Measurements from ENCODE around the gene TMCC1.

Gene TMCC1

DNA sequence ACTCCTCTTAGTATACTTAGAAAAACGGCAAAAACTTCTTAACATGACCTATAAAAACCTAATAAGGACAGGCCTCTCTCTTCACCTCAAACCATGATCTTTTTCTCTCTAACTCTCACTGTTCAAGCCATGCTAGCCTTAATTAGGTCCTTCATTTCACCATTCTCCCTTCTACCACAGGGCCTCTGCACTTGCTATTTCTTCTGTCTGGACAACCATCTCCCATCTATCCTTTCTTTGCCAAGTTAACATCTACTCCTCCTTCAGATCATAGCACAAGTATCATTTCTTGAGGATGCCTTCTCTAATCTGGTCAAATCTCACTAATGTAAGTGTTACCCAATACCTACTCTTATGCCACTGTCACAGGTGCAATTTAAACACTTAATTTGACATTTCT, 39.1 kb downstream of the TMCC1 start:
- no peak overlapping the region for H3K27ac ChIP-seq
- no peak for TF ChIP-seq CTCF (conservative IDR thresholded peaks at IDR 0.05)

GRCh38 chr3:129845956-129846355, 47.6 kb downstream of the TMCC1 start:
- no peak for TF ChIP-seq CTCF (conservative IDR thresholded peaks at IDR 0.05)
- no peak overlapping the region for H3K27ac ChIP-seq

DNA sequence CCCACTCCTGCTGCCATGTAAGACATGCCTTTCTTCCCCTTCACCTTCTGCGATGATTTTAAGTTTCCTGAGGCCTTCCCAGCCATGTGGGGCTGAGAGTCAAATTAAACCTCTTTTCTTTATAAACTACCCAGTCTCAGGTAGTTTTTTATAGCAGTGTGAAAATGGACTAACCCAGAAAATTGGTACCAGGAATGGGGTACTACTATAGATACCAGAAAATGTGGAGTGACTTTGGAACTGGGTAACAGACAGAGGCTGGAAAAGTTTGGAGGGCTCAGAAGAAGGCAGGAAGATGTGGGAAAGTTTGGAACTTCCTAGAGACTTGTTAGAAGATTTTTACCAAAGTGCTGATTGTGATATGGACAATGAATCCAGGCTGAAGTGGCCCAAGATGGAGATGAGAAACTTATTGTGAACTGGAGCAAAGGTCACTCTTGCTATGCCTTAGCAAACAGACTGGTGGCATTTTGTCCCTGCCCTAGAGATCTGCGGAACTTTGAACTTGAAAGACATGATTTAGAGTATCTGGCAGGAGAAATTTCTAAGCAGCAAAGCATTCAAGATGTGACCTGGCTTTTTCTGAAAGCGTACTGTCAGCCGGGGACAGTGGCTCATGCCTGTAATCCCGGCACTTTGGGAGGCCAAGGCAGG, 52.7 kb downstream of the TMCC1 start:
- no peak for TF ChIP-seq CTCF (conservative IDR thresholded peaks at IDR 0.05)
- H3K27ac ChIP-seq = no peak overlapping the region

DNA sequence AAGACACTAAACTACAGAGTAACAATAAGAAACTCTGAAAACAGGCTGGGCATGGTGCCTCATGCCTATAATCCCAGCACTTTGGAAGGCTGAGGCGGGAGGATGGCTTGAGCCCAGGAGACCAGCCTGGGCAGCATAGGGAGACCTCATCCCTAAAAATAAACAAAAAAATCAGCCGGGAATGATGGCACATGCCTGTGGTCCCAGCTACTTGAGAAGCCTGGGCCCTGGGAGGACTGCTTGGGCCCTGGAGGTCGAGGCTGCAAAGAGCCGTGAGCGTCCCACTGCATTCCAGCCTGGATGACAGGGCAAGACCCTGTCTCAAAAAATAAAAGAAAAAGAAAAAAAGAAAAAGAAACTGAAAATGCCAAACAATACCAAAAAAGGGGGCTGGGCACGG, 55.4 kb downstream of the TMCC1 start:
- no peak for TF ChIP-seq CTCF (conservative IDR thresholded peaks at IDR 0.05)
- no peak overlapping the region for H3K27ac ChIP-seq

- no peak for TF ChIP-seq CTCF (conservative IDR thresholded peaks at IDR 0.05)
- no peak overlapping the region for H3K27ac ChIP-seq
Measured at GRCh38 chr3:129837065-129837642, 56.4 kb downstream of the TMCC1 start.

- no peak for TF ChIP-seq CTCF (conservative IDR thresholded peaks at IDR 0.05)
- H3K27ac ChIP-seq = no peak overlapping the region
Measured at GRCh38 chr3:129836381-129837064, 57.0 kb downstream of the TMCC1 start.

DNA sequence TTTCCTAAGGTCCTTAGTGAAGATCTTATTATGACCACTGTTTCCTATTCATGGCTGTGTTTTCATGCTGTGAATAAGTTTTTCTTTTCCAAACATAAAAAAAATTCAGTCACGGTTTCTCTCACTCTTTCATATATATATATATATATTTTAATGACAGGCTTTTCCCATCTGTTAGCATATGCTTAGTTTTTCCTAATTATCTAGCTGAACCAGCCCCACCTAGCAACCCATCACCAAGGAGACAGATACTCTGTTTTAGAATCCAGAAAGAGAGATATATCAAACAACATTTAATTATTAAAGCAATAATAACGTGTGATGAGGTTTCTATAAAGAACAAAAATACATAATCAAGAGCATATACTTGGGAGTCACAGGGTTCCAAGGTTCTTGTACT, 58.3 kb downstream of the TMCC1 start:
- no peak overlapping the region for H3K27ac ChIP-seq
- TF ChIP-seq CTCF (conservative IDR thresholded peaks at IDR 0.05) = no peak
